IPS DF 6.9 (cell line): ENCODE results near the gene GDPD2.
"Not testable (repeated sequence)": the region's sequence is repeated elsewhere in the genome, so short reads cannot be mapped to it uniquely, and the experiment has no call there.

ENCODE experiments used
- DNase-seq: peaks from one replicate; pipeline ENCODE4 v3.0.0-alpha.2; 2013; ENCODE audit warnings: low read depth, low spot score
- H3K27ac ChIP-seq: one replicate; pipeline ENCODE4 v1.5.1; 2013; ENCODE audit warnings: low read length, control low read depth
- H3K27me3 ChIP-seq: 2 replicates; pipeline ENCODE4 v1.6.1; 2013; ENCODE audit warnings: mild to moderate bottlenecking, low read length; ENCODE audit not compliant: control insufficient read depth, insufficient read depth
- H3K36me3 ChIP-seq: 2 replicates; pipeline ENCODE4 v1.6.1; 2013; ENCODE audit warnings: low read length; ENCODE audit not compliant: control insufficient read depth, insufficient read depth
- H3K4me1 ChIP-seq: 2 replicates; pipeline ENCODE4 v1.6.1; 2013; ENCODE audit warnings: low read length; ENCODE audit not compliant: control insufficient read depth, insufficient read depth
- H3K4me3 ChIP-seq: 2 replicates; pipeline ENCODE4 v1.5.1; 2013; ENCODE audit warnings: mild to moderate bottlenecking, low read length
- H3K9me3 ChIP-seq: 2 replicates; pipeline ENCODE4 v1.6.1; 2013; ENCODE audit warnings: low read length, inconsistent platforms; ENCODE audit not compliant: control insufficient read depth, insufficient read depth
- WGBS: extraction: QIAGEN DNeasy Blood & Tissue Kit; methylation state at CpG from one replicate; pipeline ENCODE4 v1.1.7; 2013; ENCODE audit warnings: mixed read lengths, missing lambda C conversion rate; ENCODE audit not compliant: insufficient read length, insufficient coverage; 5-methylcytosine and 5-hydroxymethylcytosine counted together

GDPD2 gene

GRCh38 chrX:70422851-70423341 lies at the start of gene GDPD2:
Gene GDPD2 (plus strand): TSS chrX:70423314. CDS start chrX:70424985, 1,671 bp downstream.
- no peak for DNase-seq
- peaks cover 8% of the 10 kb centered on the region; the same call in 1 of the 2 replicates for H3K36me3 ChIP-seq
- no peaks in the 10 kb centered on the region for H3K9me3 ChIP-seq
- H3K27me3 ChIP-seq = no peaks in the 10 kb centered on the region
- H3K4me1 ChIP-seq = peaks cover 4% of the 10 kb centered on the region; the same call in 1 of the 2 replicates
- H3K4me3 ChIP-seq = peak within 1 kb of the TSS; percentile 45; the same call in 1 of the 2 replicates
- no CpG with 5 or more reads among the region's 11 CpGs for WGBS
- H3K27ac ChIP-seq = no peak within 1 kb of the TSS

GRCh38 chrX:70386235-70386634 lies 36.9 kb upstream of the GDPD2 start:
- H3K27ac ChIP-seq = no peak overlapping the region
- H3K36me3 ChIP-seq = no peaks in the 10 kb centered on the region
- no peaks in the 10 kb centered on the region for H3K4me1 ChIP-seq
- H3K9me3 ChIP-seq = no peaks in the 10 kb centered on the region
- H3K27me3 ChIP-seq = no peaks in the 10 kb centered on the region
- no peak overlapping the region for H3K4me3 ChIP-seq
- DNase-seq = no peak
- no CpG with 5 or more reads among the region's 2 CpGs for WGBS

- Histone ChIP-seq H3K4me3 (no peak overlapping the region), H3K27me3 (no peaks in the 10 kb centered on the region), H3K4me1 (no peaks in the 10 kb centered on the region), H3K27ac (no peak overlapping the region), H3K9me3 (no peaks in the 10 kb centered on the region), H3K36me3 (no peaks in the 10 kb centered on the region)
- DNase-seq = no peak
- WGBS = no CpG with 5 or more reads among the region's 4 CpGs
These were observed 24.2 kb upstream of the GDPD2 start for GRCh38 chrX:70398899-70399298.

GRCh38 chrX:70400181-70400580 lies 22.9 kb upstream of the GDPD2 start:
- H3K27me3 ChIP-seq, H3K4me1 ChIP-seq, H3K36me3 ChIP-seq, H3K9me3 ChIP-seq, H3K27ac ChIP-seq, H3K4me3 ChIP-seq, DNase-seq: not testable (repeated sequence)
- WGBS = no CpG with 5 or more reads among the region's 3 CpGs

- Histone ChIP-seq H3K9me3 (no peaks in the 10 kb centered on the region), H3K4me3 (no peak overlapping the region), H3K27ac (no peak overlapping the region), H3K27me3 (no peaks in the 10 kb centered on the region), H3K4me1 (no peaks in the 10 kb centered on the region), H3K36me3 (no peaks in the 10 kb centered on the region; the same call in 1 of the 2 replicates)
- DNase-seq = no peak
- WGBS = no CpG with 5 or more reads among the region's 2 CpGs
These were observed 20.4 kb upstream of the GDPD2 start for GRCh38 chrX:70402721-70403120.

- Histone ChIP-seq H3K4me3 (no peak overlapping the region), H3K36me3 (no peaks in the 10 kb centered on the region; the same call in 1 of the 2 replicates), H3K27ac (no peak overlapping the region), H3K4me1 (no peaks in the 10 kb centered on the region), H3K9me3 (no peaks in the 10 kb centered on the region), H3K27me3 (no peaks in the 10 kb centered on the region)
- no peak for DNase-seq
- no CpG with 5 or more reads among the region's 1 CpG for WGBS
These were observed 18.1 kb upstream of the GDPD2 start for GRCh38 chrX:70405003-70405402.

- Histone ChIP-seq H3K27ac (no peak overlapping the region), H3K9me3 (no peaks in the 10 kb centered on the region), H3K4me1 (no peaks in the 10 kb centered on the region), H3K27me3 (no peaks in the 10 kb centered on the region), H3K4me3 (no peak overlapping the region), H3K36me3 (no peaks in the 10 kb centered on the region; the same call in 1 of the 2 replicates)
- whole genome bisulfite sequencing = no CpG with 5 or more reads among the region's 2 CpGs
- DNase-seq = no peak
These were observed 12.2 kb upstream of the GDPD2 start for GRCh38 chrX:70410921-70411320.

GRCh38 chrX:70411475-70411874 lies 11.6 kb upstream of the GDPD2 start:
- WGBS = no CpG with 5 or more reads among the region's 3 CpGs
- no peaks in the 10 kb centered on the region; the same call in 1 of the 2 replicates for H3K36me3 ChIP-seq

GRCh38 chrX:70421618-70422017 lies 1.5 kb upstream of the GDPD2 start:
- H3K4me1 ChIP-seq = peaks cover 4% of the 10 kb centered on the region; the same call in 1 of the 2 replicates
- H3K27ac ChIP-seq = peak overlapping the region; percentile 85
- DNase-seq = no peak
- H3K36me3 ChIP-seq = peaks cover 4% of the 10 kb centered on the region; the same call in 1 of the 2 replicates
- H3K27me3 ChIP-seq = no peaks in the 10 kb centered on the region
- no peaks in the 10 kb centered on the region for H3K9me3 ChIP-seq
- H3K4me3 ChIP-seq = no peak overlapping the region
- WGBS = no CpG with 5 or more reads among the region's 2 CpGs

More at GRCh38 chrX:70411475-70411874, 11.6 kb upstream of the GDPD2 start:
- Histone ChIP-seq H3K4me3 (no peak overlapping the region), H3K9me3 (no peaks in the 10 kb centered on the region), H3K4me1 (no peaks in the 10 kb centered on the region), H3K27ac (no peak overlapping the region), H3K27me3 (no peaks in the 10 kb centered on the region)
- no peak for DNase-seq

- WGBS = no CpG with 5 or more reads among the region's 10 CpGs
- H3K9me3 ChIP-seq = no peaks in the 10 kb centered on the region
- no peak for DNase-seq
- peaks cover 4% of the 10 kb centered on the region; the same call in 1 of the 2 replicates for H3K4me1 ChIP-seq
- H3K36me3 ChIP-seq = peaks cover 8% of the 10 kb centered on the region; the same call in 1 of the 2 replicates
- H3K4me3 ChIP-seq = peak overlapping the region; percentile 17; the same call in 1 of the 2 replicates
- H3K27ac ChIP-seq = no peak overlapping the region
- H3K27me3 ChIP-seq = no peaks in the 10 kb centered on the region
These were observed 992 bp downstream of the GDPD2 start for GRCh38 chrX:70423936-70424675.
